OCI-LY1 (cell line): ENCODE data around the gene SYTL4.

ENCODE experiments used
- CTCF ChIP-seq: fragments of 200-600 bp; sonication (generic), shearing (Covaris generic); IDR thresholded peaks from 2 replicates; pipeline ENCODE4 v1.5.1; 2017; ENCODE audit warnings: mild to moderate bottlenecking, antibody characterized with exemption, low read length, moderate library complexity, mixed read lengths
- EZH2 ChIP-seq: fragments of 200-600 bp; sonication (generic), shearing (Covaris generic); IDR thresholded peaks from 2 replicates; pipeline ENCODE4 v1.8.0; 2017; ENCODE audit warnings: borderline replicate concordance, mixed run types, mild to moderate bottlenecking, antibody characterized with exemption, low read length, moderate library complexity, mixed read lengths

DNA sequence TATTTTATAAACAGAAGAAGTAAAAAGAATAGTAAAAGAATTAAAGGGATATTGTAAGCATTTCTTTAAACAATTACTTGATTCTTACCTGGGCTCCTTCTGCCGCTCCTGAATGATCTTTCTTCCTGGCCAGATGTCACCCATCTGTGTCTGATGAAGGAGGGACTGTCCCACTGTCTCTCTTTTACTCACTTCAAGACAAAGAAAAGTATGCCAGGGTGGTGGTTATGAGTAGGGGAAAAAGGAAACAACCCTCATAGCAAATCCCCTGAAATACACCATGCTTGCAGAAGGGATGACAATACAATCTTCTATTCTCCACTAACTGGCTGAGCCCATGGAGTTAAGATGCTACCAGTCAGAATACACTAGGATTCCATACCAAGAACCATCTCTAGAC, 31.1 kb downstream of the SYTL4 start:
- TF ChIP-seq CTCF, result no peak
- no peak for TF ChIP-seq EZH2
